Vagina (tissue), 2 donors: ENCODE measurements around the gene GMPPA.

ENCODE experiments used
- POLR2AphosphoS5 ChIP-seq, 2 donors: sonication (generic); formaldehyde crosslinking; IDR thresholded peaks; one replicate each; pipeline ENCODE4 v1.9.0; 2017; ENCODE audit warnings: antibody characterized with exemption in 2 of 2, mild to moderate bottlenecking in 2 of 2, low read depth in 1 of 2; ENCODE audit not compliant: insufficient read depth in 1 of 2
- TF ChIP-seq, protein P1 (sequence below), 3 experiments: fragments of 450-650 bp in 2 of 3; fragments of 200-600 bp in 1 of 3; sonication (generic) in 1 of 3; IDR thresholded peaks; one replicate each; pipeline ENCODE4 v1.5.1; 2017 to 2019; ENCODE audit warnings: antibody characterized with exemption in 3 of 3, mild to moderate bottlenecking in 2 of 3, moderate library complexity in 2 of 3

- TF ChIP-seq, protein P1, sequence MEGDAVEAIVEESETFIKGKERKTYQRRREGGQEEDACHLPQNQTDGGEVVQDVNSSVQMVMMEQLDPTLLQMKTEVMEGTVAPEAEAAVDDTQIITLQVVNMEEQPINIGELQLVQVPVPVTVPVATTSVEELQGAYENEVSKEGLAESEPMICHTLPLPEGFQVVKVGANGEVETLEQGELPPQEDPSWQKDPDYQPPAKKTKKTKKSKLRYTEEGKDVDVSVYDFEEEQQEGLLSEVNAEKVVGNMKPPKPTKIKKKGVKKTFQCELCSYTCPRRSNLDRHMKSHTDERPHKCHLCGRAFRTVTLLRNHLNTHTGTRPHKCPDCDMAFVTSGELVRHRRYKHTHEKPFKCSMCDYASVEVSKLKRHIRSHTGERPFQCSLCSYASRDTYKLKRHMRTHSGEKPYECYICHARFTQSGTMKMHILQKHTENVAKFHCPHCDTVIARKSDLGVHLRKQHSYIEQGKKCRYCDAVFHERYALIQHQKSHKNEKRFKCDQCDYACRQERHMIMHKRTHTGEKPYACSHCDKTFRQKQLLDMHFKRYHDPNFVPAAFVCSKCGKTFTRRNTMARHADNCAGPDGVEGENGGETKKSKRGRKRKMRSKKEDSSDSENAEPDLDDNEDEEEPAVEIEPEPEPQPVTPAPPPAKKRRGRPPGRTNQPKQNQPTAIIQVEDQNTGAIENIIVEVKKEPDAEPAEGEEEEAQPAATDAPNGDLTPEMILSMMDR (IDR thresholded peaks at IDR 0.05), result peak; percentile 78 to 89 (median 79)
- peak; percentile 17 to 54 for TF ChIP-seq POLR2AphosphoS5 (IDR thresholded peaks at IDR 0.05; ENCODE audit: insufficient read depth in 1 of 2, low read depth in 1 of 2)
These were observed 43.0 kb downstream of the GMPPA start for GRCh38 chr2:219541611-219542180.
